KMS-11 (cell line): ENCODE measurements around the gene SLC35D2.

Experiments
- H2AFZ ChIP-seq: fragments of 200-600 bp; sonication (generic); 2 replicates; pipeline ENCODE4 v1.6.1; 2016; ENCODE audit warnings: antibody characterized with exemption, mixed run types, low read depth
- H3K27ac ChIP-seq: fragments of 200-600 bp; sonication (generic); 2 replicates; pipeline ENCODE4 v1.6.1; 2016; ENCODE audit warnings: mild to moderate bottlenecking, mixed run types
- H3K27me3 ChIP-seq: fragments of 200-600 bp; sonication (generic); 2 replicates; pipeline ENCODE4 v1.6.1; 2017; ENCODE audit warnings: mild to moderate bottlenecking, low read depth, mixed run types, moderate library complexity; ENCODE audit not compliant: insufficient read depth
- H3K36me3 ChIP-seq: fragments of 200-600 bp; sonication (generic); 2 replicates; pipeline ENCODE4 v1.6.1; 2017; ENCODE audit warnings: mild to moderate bottlenecking, mixed run types; ENCODE audit not compliant: insufficient read depth
- H3K4me1 ChIP-seq: fragments of 200-600 bp; sonication (generic); 2 replicates; pipeline ENCODE4 v1.6.1; 2016; ENCODE audit warnings: mild to moderate bottlenecking, low read depth, mixed run types; ENCODE audit not compliant: poor library complexity, severe bottlenecking
- H3K4me2 ChIP-seq: fragments of 200-600 bp; sonication (generic); 2 replicates; pipeline ENCODE4 v1.7.0; 2016; ENCODE audit warnings: mild to moderate bottlenecking, mixed run types
- H3K4me3 ChIP-seq: fragments of 200-600 bp; sonication (generic); IDR thresholded peaks from 2 replicates; pipeline ENCODE4 v1.6.1; 2017; ENCODE audit warnings: low read depth, low read length, mixed read lengths; ENCODE audit not compliant: insufficient read depth
- H3K79me2 ChIP-seq: fragments of 200-600 bp; sonication (generic); 2 replicates; pipeline ENCODE4 v1.6.1; 2016; ENCODE audit warnings: low read depth, mixed run types; ENCODE audit not compliant: insufficient read depth
- H3K9ac ChIP-seq: fragments of 200-600 bp; sonication (generic); 2 replicates; pipeline ENCODE4 v1.6.1; 2016; ENCODE audit warnings: mild to moderate bottlenecking, mixed run types
- H4K20me1 ChIP-seq: fragments of 200-600 bp; sonication (generic); 2 replicates; pipeline ENCODE4 v1.6.1; 2016; ENCODE audit warnings: mild to moderate bottlenecking, mixed run types; ENCODE audit not compliant: insufficient read depth
- CTCF ChIP-seq: fragments of 200-600 bp; sonication (generic); conservative IDR thresholded peaks from 2 replicates; pipeline ENCODE4 v1.6.1; 2017; ENCODE audit warnings: low read depth, mild to moderate bottlenecking, antibody characterized with exemption, low read length, moderate library complexity, mixed read lengths

SLC35D2 gene

GRCh38 chr9:96388144-96388543, 4.6 kb upstream of the SLC35D2 start:
- H4K20me1 ChIP-seq: no peaks in the 10 kb centered on the region
- no peak overlapping the region for H3K9ac ChIP-seq
- H3K27ac ChIP-seq: no peak overlapping the region
- no peak overlapping the region for H2AFZ ChIP-seq
- no peaks in the 10 kb centered on the region for H3K27me3 ChIP-seq
- TF ChIP-seq CTCF: no peak
- H3K4me2 ChIP-seq: no peak overlapping the region
- H3K4me1 ChIP-seq: no peaks in the 10 kb centered on the region
- H3K4me3 ChIP-seq: no peak overlapping the region
- H3K36me3 ChIP-seq: peaks cover 22% of the 10 kb centered on the region; the same call in 1 of the 2 replicates
- H3K79me2 ChIP-seq: no peaks in the 10 kb centered on the region

- Histone ChIP-seq H4K20me1 (no peaks in the 10 kb centered on the region), H3K4me1 (no peaks in the 10 kb centered on the region), H3K27me3 (no peaks in the 10 kb centered on the region), H3K27ac (no peak overlapping the region), H2AFZ (no peak overlapping the region), H3K9ac (no peak overlapping the region), H3K36me3 (peaks cover 22% of the 10 kb centered on the region; the same call in 1 of the 2 replicates), H3K4me3 (no peak overlapping the region), H3K79me2 (no peaks in the 10 kb centered on the region), H3K4me2 (no peak overlapping the region)
- no peak for TF ChIP-seq CTCF
Measured at GRCh38 chr9:96386157-96386556, 2.6 kb upstream of the SLC35D2 start.

- Histone ChIP-seq H3K36me3 (peaks cover 13% of the 10 kb centered on the region; the same call in 1 of the 2 replicates), H3K4me3 (no peak overlapping the region), H4K20me1 (no peaks in the 10 kb centered on the region), H2AFZ (no peak overlapping the region), H3K79me2 (no peaks in the 10 kb centered on the region), H3K27me3 (no peaks in the 10 kb centered on the region), H3K4me1 (no peaks in the 10 kb centered on the region), H3K4me2 (no peak overlapping the region), H3K27ac (no peak overlapping the region), H3K9ac (no peak overlapping the region)
- TF ChIP-seq CTCF: no peak
Measured at GRCh38 chr9:96382839-96383164, 709 bp downstream of the SLC35D2 start.

- H3K9ac ChIP-seq: no peak overlapping the region
- no peak overlapping the region for H3K4me3 ChIP-seq
- H4K20me1 ChIP-seq: no peaks in the 10 kb centered on the region
- H3K79me2 ChIP-seq: no peaks in the 10 kb centered on the region
- peaks cover 12% of the 10 kb centered on the region; the same call in 1 of the 2 replicates for H3K36me3 ChIP-seq
- H3K27me3 ChIP-seq: no peaks in the 10 kb centered on the region
- peaks cover 4% of the 10 kb centered on the region for H3K4me1 ChIP-seq
- H2AFZ ChIP-seq: no peak overlapping the region
- no peak overlapping the region for H3K27ac ChIP-seq
- H3K4me2 ChIP-seq: no peak overlapping the region
- TF ChIP-seq CTCF: no peak
Measured at GRCh38 chr9:96382175-96382574, 1.3 kb downstream of the SLC35D2 start.

- no peak overlapping the region for H3K4me2 ChIP-seq
- no peak overlapping the region for H2AFZ ChIP-seq
- H3K4me1 ChIP-seq: peaks cover 5% of the 10 kb centered on the region
- H4K20me1 ChIP-seq: no peaks in the 10 kb centered on the region
- H3K27ac ChIP-seq: no peak overlapping the region
- H3K36me3 ChIP-seq: peaks cover 9% of the 10 kb centered on the region; the same call in 1 of the 2 replicates
- H3K79me2 ChIP-seq: no peaks in the 10 kb centered on the region
- no peak for TF ChIP-seq CTCF
- H3K4me3 ChIP-seq: no peak overlapping the region
- H3K9ac ChIP-seq: no peak overlapping the region
- H3K27me3 ChIP-seq: no peaks in the 10 kb centered on the region
Measured at GRCh38 chr9:96381696-96382095, 1.8 kb downstream of the SLC35D2 start.
